Esophagus muscularis mucosa (tissue), 3 donors: ENCODE results near the gene IMPG2.

Experiments
- CTCF ChIP-seq, 3 experiments: fragments of 200-600 bp in 2 of 3; fragments of 450-650 bp in 1 of 3; sonication (generic) in 2 of 3; IDR thresholded peaks; one replicate each; pipeline ENCODE4 v1.5.1; 2017 to 2019; ENCODE audit warnings: antibody characterized with exemption in 3 of 3, mild to moderate bottlenecking in 2 of 3, moderate library complexity in 1 of 3
- POLR2A ChIP-seq: fragments of 450-650 bp; IDR thresholded peaks from one replicate; pipeline ENCODE4 v1.6.1; 2017; ENCODE audit warnings: antibody characterized with exemption, moderate library complexity, mild to moderate bottlenecking, low read depth
- POLR2AphosphoS5 ChIP-seq, 2 donors: sonication (generic); formaldehyde crosslinking; IDR thresholded peaks; one replicate each; pipeline ENCODE4 v1.6.1; 2017; ENCODE audit warnings: antibody characterized with exemption in 2 of 2

- TF ChIP-seq CTCF (IDR thresholded peaks at IDR 0.05) (no peak), POLR2A (no peak), POLR2AphosphoS5 (IDR thresholded peaks at IDR 0.05) (no peak)
Measured at GRCh38 chr3:101252945-101253344, 67.4 kb downstream of the IMPG2 start.
